AG04449 (cell line): Measurements from ENCODE around the gene ZBTB16.

Source experiments
- CTCF ChIA-PET: fragments of 350-600 bp; formaldehyde crosslinking; extraction: SDS; loops from one replicate; lab custom pipeline; 2021; ENCODE audit warnings: antibody characterized with exemption; lab: Yijun Ruan, JAX
- POLR2A ChIA-PET: fragments of 400-600, 350-600 bp; formaldehyde crosslinking; extraction: SDS; loops from one replicate; lab custom pipeline; 2020; ENCODE audit warnings: antibody characterized with exemption, inconsistent platforms; lab: Yijun Ruan, JAX
- DNase-seq: peaks from one replicate; pipeline ENCODE4 v3.0.0-alpha.2; 2010; ENCODE audit warnings: low read depth, low spot score
- H3K4me3 ChIP-seq: 2 replicates; pipeline ENCODE4 v1.5.1; 2011; ENCODE audit warnings: low read depth, mild to moderate bottlenecking, control low read depth, low read length
- TF ChIP-seq, protein P1 (sequence below): IDR thresholded peaks from one replicate; pipeline ENCODE4 v1.5.1; 2011; ENCODE audit warnings: mild to moderate bottlenecking, moderate library complexity, low read length, control low read depth, inconsistent platforms; ENCODE audit not compliant: insufficient read depth; ENCODE audit errors: missing control alignments

Gene ZBTB16

DNA sequence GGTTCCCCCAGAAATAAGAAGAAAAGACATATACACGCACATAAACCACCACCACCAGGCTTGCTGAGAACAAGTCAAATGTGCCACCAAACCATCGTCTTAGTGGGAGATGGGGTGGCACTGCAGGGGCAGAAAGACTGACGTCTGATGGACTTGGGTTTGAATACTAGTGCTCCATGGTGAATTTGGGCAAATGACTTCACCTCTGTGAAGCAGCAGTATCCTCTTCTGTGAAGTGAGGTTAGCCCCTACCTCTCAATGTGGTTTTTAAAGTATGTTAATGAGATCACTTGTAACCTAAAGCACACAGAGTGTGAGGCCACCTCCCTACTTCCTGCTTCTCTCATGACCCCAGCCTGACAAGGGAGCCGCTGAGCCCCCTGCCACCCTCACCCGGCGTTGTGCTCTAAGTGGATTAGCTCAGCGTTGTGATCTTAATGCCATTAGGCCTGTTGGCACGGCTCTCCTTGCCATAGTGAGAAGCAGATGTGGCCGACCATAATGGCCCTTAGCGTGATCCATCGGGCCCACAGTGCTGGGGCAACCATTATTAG lies 14.4 kb downstream of the ZBTB16 start:
- no peak overlapping the region for H3K4me3 ChIP-seq
- TF ChIP-seq, protein P1, sequence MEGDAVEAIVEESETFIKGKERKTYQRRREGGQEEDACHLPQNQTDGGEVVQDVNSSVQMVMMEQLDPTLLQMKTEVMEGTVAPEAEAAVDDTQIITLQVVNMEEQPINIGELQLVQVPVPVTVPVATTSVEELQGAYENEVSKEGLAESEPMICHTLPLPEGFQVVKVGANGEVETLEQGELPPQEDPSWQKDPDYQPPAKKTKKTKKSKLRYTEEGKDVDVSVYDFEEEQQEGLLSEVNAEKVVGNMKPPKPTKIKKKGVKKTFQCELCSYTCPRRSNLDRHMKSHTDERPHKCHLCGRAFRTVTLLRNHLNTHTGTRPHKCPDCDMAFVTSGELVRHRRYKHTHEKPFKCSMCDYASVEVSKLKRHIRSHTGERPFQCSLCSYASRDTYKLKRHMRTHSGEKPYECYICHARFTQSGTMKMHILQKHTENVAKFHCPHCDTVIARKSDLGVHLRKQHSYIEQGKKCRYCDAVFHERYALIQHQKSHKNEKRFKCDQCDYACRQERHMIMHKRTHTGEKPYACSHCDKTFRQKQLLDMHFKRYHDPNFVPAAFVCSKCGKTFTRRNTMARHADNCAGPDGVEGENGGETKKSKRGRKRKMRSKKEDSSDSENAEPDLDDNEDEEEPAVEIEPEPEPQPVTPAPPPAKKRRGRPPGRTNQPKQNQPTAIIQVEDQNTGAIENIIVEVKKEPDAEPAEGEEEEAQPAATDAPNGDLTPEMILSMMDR = no peak
- ChIA-PET CTCF (no interaction called here), POLR2A (no interaction called here)
- no peak for DNase-seq

GRCh38 chr11:114074546-114075343 lies 15.2 kb downstream of the ZBTB16 start:
- ChIA-PET CTCF (no interaction called here), POLR2A (no interaction called here)
- TF ChIP-seq, protein P1 = no peak
- DNase-seq = no peak
- H3K4me3 ChIP-seq = no peak overlapping the region

GRCh38 chr11:114075344-114075610 lies 15.8 kb downstream of the ZBTB16 start:
- H3K4me3 ChIP-seq = no peak overlapping the region
- ChIA-PET CTCF (no interaction called here), POLR2A (no interaction called here)
- no peak for DNase-seq
- TF ChIP-seq, protein P1 = no peak

DNA sequence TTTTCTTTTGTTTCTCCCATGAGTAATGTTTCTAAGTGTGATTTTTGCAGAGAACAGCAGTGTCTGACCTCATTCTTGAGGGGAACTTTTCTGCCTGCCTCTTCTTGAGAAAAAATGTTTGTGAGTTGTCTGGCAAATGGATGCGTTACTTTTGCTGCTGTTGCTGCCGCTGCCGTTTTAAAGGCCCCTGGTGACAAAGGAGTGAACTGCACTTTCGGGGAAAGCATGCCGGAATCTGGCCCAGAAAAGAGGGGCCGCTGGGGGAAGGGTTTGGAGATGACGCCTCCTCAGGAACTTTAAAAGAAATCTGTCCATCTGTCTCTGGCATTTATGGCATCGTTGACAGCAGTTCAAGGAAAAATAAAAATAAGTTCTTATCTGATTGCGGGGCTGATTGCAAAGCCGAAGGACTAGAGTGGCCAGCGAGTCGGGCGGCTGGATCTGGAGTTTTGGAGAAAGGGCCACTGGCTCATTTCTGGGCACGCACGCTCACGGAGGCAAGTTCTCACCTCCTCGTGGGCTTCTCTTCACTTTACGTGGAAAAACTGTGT lies 16.5 kb downstream of the ZBTB16 start:
- TF ChIP-seq, protein P1 = peak; percentile 51
- no peak overlapping the region for H3K4me3 ChIP-seq
- ChIA-PET CTCF (no interaction called here), POLR2A (no interaction called here)
- DNase-seq = no peak

GRCh38 chr11:114076921-114077331 lies 17.4 kb downstream of the ZBTB16 start:
- CTCF ChIA-PET = no interaction called here
- TF ChIP-seq, protein P1 = no peak
- POLR2A ChIA-PET = no interaction called here
- no peak overlapping the region for H3K4me3 ChIP-seq
- DNase-seq = no peak

GRCh38 chr11:114077482-114078305 lies 18.2 kb downstream of the ZBTB16 start:
- no peak overlapping the region for H3K4me3 ChIP-seq
- DNase-seq = no peak
- TF ChIP-seq, protein P1 = no peak
- CTCF ChIA-PET = no interaction called here
- POLR2A ChIA-PET = no interaction called here
